Esophagus squamous epithelium (tissue), 4 donors: Measurements from ENCODE around the gene LAMTOR5.
"Not testable (repeated sequence)": the region's sequence is repeated elsewhere in the genome, so short reads cannot be mapped to it uniquely, and the experiment has no call there.

Experiments used
- POLR2A ChIP-seq, 4 donors: fragments of 450-650 bp; IDR thresholded peaks; one replicate each; pipeline ENCODE4 v1.6.1; 2017; ENCODE audit warnings: antibody characterized with exemption in 4 of 4, mild to moderate bottlenecking in 4 of 4, moderate library complexity in 3 of 4
- TF ChIP-seq, protein P1 (sequence below), 6 experiments: fragments of 450-650 bp in 4 of 6; fragments of 200-600 bp in 2 of 6; sonication (generic) in 2 of 6; IDR thresholded peaks; one replicate each; pipeline ENCODE4 v1.5.1; 2016 to 2019; ENCODE audit warnings: antibody characterized with exemption in 6 of 6, mild to moderate bottlenecking in 4 of 6, moderate library complexity in 4 of 6

DNA sequence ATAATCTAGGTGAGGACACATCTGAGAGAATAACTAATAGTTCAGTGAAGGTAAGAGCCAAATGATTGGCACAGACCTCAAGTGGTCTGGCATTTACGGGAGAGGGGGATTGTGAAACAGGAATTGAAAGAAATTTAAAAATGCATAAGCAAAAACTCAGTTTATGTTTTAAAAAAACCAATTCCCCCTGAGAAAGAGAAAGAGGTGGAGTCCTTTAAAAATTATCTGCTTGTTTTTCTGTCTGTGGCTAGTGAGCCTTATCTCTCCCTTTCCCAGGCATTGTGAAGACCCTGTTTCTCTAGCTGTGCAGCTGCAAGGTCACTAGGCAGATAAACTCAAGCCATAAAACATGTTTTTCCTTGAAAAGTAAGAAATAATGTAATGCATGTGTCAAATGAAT is 5.6 kb upstream of the LAMTOR5 start:
- TF ChIP-seq, protein P1, sequence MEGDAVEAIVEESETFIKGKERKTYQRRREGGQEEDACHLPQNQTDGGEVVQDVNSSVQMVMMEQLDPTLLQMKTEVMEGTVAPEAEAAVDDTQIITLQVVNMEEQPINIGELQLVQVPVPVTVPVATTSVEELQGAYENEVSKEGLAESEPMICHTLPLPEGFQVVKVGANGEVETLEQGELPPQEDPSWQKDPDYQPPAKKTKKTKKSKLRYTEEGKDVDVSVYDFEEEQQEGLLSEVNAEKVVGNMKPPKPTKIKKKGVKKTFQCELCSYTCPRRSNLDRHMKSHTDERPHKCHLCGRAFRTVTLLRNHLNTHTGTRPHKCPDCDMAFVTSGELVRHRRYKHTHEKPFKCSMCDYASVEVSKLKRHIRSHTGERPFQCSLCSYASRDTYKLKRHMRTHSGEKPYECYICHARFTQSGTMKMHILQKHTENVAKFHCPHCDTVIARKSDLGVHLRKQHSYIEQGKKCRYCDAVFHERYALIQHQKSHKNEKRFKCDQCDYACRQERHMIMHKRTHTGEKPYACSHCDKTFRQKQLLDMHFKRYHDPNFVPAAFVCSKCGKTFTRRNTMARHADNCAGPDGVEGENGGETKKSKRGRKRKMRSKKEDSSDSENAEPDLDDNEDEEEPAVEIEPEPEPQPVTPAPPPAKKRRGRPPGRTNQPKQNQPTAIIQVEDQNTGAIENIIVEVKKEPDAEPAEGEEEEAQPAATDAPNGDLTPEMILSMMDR (IDR thresholded peaks at IDR 0.05): not testable (repeated sequence)
- not testable (repeated sequence) for TF ChIP-seq POLR2A (IDR thresholded peaks at IDR 0.05)
